ENCODE data around the gene CLIP2.

Gene CLIP2

GRCh38 chr7:74449809-74450397, 160.7 kb downstream of the CLIP2 start:
- no peak for FAIRE-seq

- FAIRE-seq = no peak
Measured at GRCh38 chr7:74452748-74453321, 163.6 kb downstream of the CLIP2 start.

GRCh38 chr7:74453322-74454011, 164.3 kb downstream of the CLIP2 start, which contains the start of gene GTF2IRD1:
GTF2IRD1 (plus strand) TSS chr7:74453906; CDS start chr7:74508081, 54,175 bp downstream.
- no peak for FAIRE-seq

- FAIRE-seq = no peak
Measured at GRCh38 chr7:74454021-74454924, 165.1 kb downstream of the CLIP2 start.

GRCh38 chr7:74454925-74455288, 165.7 kb downstream of the CLIP2 start:
- no peak for FAIRE-seq

- FAIRE-seq = no peak
Measured at GRCh38 chr7:74455291-74455804, 166.1 kb downstream of the CLIP2 start.
